DND-41 (cell line): Measurements from ENCODE around the gene CERS6.

Experiments
- EZH2 ChIP-seq: IDR thresholded peaks from 3 replicates; pipeline ENCODE4 v1.6.1; 2012; ENCODE audit warnings: borderline replicate concordance, low read depth, mild to moderate bottlenecking, moderate library complexity, low read length, inconsistent platforms; ENCODE audit not compliant: severe bottlenecking
- TF ChIP-seq, protein P1 (sequence below): IDR thresholded peaks from 2 replicates; pipeline ENCODE4 v1.5.1; 2012; ENCODE audit warnings: borderline replicate concordance, low read length, moderate library complexity, mild to moderate bottlenecking; ENCODE audit not compliant: poor library complexity, severe bottlenecking; ENCODE audit errors: extremely low read depth

DNA sequence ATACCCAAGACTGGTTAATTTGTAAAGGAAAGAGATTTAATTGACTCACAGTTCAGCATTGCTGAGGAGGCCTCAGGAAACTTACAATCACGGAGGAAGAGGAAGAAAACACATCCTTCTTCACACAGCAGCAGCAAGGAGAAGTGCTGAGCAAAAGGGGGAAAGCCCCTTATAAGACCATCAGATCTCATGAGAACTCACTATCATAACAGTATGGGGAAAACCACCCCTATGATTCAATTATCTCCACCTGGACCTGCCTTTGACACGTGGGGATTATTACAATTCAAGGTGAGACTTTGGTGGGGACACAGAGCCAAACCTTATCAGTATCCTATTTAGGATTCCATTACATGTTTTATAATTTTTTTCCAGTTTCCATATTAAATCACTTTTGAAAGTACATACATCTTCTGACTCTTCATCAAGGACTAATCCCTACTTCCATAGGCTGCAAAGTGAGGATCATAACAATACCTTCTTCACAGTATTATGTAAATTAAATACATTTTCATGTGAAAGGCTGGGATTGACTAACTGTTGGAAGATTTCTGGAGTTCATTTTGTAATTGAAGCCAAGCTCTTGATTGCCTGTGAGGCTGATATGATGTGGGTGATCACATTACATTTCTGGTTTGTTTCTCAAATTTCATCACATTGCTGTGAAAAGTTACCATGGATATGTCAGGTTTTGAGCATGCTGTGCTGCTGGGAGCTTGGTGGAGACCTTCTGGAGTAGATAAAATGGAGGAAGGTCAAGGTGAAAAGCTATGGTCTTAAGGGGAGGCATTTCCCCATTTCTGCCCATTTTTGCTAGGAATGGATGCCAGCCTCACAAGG, 31.7 kb upstream of the CERS6 start:
- TF ChIP-seq, protein P1, sequence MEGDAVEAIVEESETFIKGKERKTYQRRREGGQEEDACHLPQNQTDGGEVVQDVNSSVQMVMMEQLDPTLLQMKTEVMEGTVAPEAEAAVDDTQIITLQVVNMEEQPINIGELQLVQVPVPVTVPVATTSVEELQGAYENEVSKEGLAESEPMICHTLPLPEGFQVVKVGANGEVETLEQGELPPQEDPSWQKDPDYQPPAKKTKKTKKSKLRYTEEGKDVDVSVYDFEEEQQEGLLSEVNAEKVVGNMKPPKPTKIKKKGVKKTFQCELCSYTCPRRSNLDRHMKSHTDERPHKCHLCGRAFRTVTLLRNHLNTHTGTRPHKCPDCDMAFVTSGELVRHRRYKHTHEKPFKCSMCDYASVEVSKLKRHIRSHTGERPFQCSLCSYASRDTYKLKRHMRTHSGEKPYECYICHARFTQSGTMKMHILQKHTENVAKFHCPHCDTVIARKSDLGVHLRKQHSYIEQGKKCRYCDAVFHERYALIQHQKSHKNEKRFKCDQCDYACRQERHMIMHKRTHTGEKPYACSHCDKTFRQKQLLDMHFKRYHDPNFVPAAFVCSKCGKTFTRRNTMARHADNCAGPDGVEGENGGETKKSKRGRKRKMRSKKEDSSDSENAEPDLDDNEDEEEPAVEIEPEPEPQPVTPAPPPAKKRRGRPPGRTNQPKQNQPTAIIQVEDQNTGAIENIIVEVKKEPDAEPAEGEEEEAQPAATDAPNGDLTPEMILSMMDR = no peak
- TF ChIP-seq EZH2 = no peak
